Measurements from ENCODE around the gene DUSP8.

DNA sequence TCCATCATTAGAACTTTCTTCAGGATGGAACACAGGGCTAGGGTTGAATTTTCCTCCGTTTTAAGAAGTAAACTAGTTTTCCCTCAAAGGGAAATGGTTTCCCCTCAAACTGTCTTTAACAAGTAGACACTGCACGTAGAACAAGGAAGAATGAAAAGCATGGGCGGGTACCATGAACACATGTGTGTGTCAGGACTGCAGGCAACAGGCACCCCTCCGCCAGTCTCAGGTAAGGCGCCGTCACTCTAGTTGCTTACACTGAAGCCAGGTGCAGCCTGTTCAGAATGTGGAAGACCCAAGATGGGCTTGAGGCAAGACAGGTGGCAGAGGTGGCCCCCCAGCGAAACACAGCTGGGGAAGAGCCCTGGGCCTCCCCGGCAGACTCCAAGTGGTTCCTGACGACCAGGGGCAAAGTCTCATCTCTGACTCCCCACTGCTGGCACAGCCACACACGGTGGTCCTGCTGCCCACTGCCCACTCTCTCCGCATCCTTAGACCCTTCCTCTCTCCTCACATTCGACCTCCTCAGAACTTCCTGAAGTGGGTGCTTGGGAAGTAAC is 60.1 kb downstream of the DUSP8 start:
- TF ChIP-seq RFX5 (IDR thresholded peaks at IDR 0.05; ENCODE audit: low read length) (no peak), POLR2AphosphoS5 (IDR thresholded peaks at IDR 0.05; ENCODE audit: low read depth, low read length) (no peak), CHD2 (IDR thresholded peaks at IDR 0.05; ENCODE audit: low read length, partially characterized antibody) (no peak), TAF1 (IDR thresholded peaks at IDR 0.05; ENCODE audit: borderline replicate concordance, low read depth, low read length) (no peak), MXI1 (IDR thresholded peaks at IDR 0.05; ENCODE audit: low read depth, low read length) (no peak), EZH2phosphoT487 (IDR thresholded peaks at IDR 0.05; ENCODE audit: borderline replicate concordance, low read depth) (no peak)
- TF ChIP-seq, protein P1, sequence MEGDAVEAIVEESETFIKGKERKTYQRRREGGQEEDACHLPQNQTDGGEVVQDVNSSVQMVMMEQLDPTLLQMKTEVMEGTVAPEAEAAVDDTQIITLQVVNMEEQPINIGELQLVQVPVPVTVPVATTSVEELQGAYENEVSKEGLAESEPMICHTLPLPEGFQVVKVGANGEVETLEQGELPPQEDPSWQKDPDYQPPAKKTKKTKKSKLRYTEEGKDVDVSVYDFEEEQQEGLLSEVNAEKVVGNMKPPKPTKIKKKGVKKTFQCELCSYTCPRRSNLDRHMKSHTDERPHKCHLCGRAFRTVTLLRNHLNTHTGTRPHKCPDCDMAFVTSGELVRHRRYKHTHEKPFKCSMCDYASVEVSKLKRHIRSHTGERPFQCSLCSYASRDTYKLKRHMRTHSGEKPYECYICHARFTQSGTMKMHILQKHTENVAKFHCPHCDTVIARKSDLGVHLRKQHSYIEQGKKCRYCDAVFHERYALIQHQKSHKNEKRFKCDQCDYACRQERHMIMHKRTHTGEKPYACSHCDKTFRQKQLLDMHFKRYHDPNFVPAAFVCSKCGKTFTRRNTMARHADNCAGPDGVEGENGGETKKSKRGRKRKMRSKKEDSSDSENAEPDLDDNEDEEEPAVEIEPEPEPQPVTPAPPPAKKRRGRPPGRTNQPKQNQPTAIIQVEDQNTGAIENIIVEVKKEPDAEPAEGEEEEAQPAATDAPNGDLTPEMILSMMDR (IDR thresholded peaks at IDR 0.05) = no peak
